ENCODE results near the gene C1QTNF8.

- TF ChIP-seq CTCF (IDR thresholded peaks at IDR 0.05; ENCODE audit: low read depth, low read length) (no peak), EZH2phosphoT487 (IDR thresholded peaks at IDR 0.05; ENCODE audit: low read depth) (no peak)
These were observed 29.4 kb upstream of the C1QTNF8 start for GRCh38 chr16:1125471-1125870.

All from OCI-LY3 (cell line).